Vagina (tissue), 2 donors: ENCODE results near the gene RASAL3.

ENCODE experiments used
- CTCF ChIP-seq, 3 experiments: fragments of 450-650 bp in 2 of 3; fragments of 200-600 bp in 1 of 3; sonication (generic) in 1 of 3; IDR thresholded peaks; one replicate each; pipeline ENCODE4 v1.5.1; 2017 to 2019; ENCODE audit warnings: antibody characterized with exemption in 3 of 3, mild to moderate bottlenecking in 2 of 3, moderate library complexity in 2 of 3
- POLR2A ChIP-seq, 2 donors: fragments of 450-650 bp; IDR thresholded peaks; one replicate each; pipeline ENCODE4 v1.6.1; 2017; ENCODE audit warnings: antibody characterized with exemption in 2 of 2, mild to moderate bottlenecking in 2 of 2, moderate library complexity in 2 of 2
- POLR2AphosphoS5 ChIP-seq, 2 donors: sonication (generic); formaldehyde crosslinking; IDR thresholded peaks; one replicate each; pipeline ENCODE4 v1.9.0; 2017; ENCODE audit warnings: antibody characterized with exemption in 2 of 2, mild to moderate bottlenecking in 2 of 2, low read depth in 1 of 2; ENCODE audit not compliant: insufficient read depth in 1 of 2

GRCh38 chr19:15443325-15443724, 21.0 kb downstream of the RASAL3 start:
- TF ChIP-seq POLR2A (IDR thresholded peaks at IDR 0.05) (no peak), CTCF (IDR thresholded peaks at IDR 0.05) (no peak), POLR2AphosphoS5 (IDR thresholded peaks at IDR 0.05; ENCODE audit: insufficient read depth in 1 of 2, low read depth in 1 of 2) (no peak)
